Midbrain (tissue), 1 donor: ENCODE results near the gene MAPK8IP1.

Source experiments
- DNase-seq: peaks from one replicate; lab custom pipeline; 2025; lab: John Stamatoyannopoulos, UW

Gene MAPK8IP1

DNA sequence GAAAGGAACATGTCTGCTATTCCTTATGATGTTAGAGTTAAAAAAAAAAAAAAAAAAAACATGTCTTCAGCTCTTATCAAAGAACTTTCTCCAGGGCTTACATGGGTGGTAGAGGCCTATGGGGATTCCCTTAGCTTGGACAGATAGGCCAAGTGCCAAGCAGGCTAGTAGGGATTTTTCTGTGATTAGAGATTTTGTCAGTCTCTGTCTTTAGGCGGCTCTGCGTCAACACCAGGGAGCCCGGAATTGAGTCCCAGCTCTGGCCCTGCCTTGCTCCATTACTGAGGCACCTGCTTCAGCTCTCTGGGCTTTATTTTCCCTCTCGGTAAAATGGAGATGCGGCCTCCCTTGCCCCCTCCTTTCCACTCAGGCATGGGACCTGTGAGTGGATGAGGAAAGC lies 25.1 kb upstream of the MAPK8IP1 start:
- no peak for DNase-seq

DNA sequence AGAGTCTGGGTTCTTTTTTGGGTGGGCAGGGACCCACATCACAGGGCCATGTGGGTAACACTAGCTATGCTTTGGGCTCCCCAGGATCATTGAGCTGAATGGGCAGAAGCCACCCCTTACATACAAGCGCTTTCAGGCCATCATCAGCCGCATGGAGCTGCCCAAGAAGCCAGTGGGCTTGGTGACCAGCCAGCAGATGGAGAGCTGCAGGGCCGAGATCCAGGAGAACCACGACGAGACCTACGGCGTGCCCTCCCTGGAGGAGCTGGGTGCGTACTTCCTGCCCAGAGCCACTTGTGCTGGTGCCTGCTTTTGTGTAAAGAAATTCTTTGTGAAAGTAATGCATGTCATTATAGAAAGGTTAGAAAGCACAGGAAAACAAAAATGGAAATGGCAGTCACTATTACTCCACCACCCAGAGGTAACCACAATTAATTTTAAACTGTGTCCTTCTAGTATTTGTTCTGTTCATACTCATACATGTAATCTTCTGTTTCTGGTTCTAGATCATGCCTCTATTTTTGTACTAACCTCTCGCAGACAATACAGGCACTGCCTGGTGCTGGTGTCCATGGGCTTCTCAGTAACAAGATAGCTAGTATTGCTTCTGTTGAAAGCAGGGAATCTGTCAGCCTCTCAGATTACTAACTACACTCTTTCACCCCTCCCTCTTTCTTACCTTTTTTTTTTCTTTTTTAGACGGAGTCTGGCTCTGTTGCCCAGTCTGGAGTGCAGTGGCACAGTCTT lies 24.5 kb upstream of the MAPK8IP1 start:
- DNase-seq: no peak

DNA sequence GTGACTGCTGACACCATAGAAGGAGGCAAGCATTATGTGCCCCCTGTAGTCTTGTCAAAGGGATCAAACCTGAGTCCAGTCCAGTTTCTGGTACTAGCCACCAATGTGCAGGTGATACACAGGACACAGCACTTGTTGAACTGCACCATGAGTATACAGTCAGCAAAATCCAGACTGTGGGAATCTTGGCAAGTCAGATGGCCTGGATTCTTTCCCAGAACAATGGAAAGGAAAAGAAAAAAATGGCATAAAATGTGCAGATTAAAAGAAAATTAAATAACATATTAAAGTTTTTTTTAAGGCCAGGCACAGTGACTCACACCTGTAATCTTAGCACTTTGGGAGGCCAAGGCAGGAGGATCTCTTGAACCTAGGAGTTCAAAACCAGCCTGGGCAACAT lies 21.4 kb upstream of the MAPK8IP1 start:
- no peak for DNase-seq

DNA sequence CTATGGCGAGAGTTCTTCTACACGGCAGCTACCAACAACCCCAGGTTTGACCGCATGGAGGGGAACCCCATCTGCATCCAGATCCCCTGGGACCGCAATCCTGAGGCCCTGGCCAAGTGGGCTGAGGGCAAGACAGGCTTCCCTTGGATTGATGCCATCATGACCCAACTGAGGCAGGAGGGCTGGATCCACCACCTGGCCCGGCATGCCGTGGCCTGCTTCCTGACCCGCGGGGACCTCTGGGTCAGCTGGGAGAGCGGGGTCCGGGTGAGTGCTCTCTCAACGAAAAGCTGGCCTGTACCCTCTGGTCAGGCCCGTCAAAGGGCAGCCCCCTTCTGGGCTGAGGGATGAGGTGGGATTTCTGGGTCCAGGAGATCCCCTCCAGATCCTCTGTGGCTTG lies 15.9 kb upstream of the MAPK8IP1 start:
- no peak for DNase-seq

DNA sequence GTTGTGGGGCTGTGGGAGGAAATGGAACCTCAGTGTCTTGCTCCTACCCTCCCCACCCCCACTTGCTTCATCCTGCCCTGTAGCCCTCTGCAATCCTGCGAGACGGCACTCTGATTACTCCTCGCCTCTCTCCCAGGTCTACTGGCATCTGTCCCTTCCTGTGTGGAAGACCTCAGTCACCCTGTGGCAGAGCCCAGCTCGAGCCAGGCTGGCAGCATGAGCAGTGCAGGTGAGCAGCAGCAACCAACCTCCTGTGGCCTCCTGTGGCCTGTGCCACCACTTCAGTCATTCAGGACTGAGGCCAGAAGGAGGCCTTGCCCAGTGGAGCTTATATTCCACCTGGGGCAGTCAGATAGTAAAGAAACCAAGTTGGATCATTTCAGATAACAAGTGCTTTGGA lies 14.7 kb upstream of the MAPK8IP1 start:
- no peak for DNase-seq

DNA sequence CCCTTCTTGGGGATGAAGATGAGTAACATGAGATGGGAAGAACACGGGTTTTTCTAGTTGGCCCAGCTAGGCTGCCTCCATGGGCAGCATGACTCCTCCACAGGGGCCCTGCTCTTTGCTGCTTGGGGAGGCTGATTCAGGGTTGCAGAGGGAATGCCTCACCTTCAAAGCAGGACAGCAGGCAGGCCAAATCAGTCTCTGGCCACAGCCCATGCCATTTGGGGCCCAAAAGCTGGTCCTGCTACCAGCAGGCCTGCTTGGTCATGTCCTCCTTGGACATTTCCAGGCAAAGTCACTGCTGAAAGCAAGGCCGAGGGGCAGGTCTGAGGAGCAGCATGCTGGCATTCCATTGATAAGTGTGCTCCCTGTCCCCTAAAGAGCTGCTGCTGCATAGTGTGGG lies 13.8 kb upstream of the MAPK8IP1 start:
- no peak for DNase-seq

DNA sequence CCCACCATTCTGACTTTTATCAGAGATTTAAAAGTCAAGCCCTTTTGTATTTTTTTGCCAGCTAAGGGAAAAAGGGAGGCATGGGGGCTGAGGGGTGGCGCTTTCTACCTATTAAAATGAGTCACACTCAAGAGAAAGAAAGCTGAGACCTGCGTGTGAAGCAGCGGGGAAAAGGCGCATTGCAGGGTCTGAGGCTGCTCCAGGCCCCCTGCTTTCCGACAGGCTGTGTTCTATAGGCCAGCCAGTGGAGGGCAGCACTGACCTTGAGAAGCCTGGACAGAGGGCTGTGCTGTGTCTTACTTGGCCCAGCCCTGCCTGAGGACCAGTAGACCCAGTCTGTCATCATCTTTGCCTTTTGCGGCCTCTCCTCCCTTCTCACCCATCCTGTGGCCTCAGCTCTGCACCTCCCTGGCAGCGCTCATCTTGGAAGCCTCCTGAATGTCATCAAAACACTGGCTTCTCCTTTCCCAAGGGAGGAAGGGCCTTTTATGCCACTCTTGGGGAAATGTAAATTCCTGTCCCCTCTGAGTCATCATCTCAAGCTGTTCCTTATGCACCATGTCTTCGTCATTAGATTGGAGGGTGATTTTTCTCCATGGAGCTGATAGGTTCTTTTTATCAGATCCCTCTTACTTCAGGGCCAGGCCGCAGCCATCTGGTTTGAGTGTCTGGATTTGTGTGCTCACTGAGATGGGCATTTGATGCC lies 12.6 kb upstream of the MAPK8IP1 start:
- DNase-seq: peak; percentile 76

DNA sequence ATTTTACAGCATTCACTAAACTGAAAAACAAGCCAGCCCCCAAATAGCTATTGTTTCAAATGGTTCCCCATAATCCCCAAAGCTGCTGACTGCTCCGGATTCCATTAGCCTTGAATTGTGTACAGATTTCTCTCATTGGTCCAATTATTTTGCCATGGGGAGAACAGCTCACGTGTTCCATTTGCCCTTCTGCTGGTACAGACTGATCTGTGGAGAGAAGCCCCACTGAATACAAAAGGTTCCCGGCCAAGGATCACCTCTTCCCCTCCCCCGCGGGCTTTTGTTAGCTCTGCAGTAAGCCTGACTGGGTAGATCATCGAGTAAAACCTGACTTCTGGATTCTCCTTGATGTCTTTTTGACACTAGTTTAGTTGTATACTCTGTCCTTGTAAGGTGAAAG lies 9.1 kb upstream of the MAPK8IP1 start:
- peak; percentile 21 for DNase-seq

DNA sequence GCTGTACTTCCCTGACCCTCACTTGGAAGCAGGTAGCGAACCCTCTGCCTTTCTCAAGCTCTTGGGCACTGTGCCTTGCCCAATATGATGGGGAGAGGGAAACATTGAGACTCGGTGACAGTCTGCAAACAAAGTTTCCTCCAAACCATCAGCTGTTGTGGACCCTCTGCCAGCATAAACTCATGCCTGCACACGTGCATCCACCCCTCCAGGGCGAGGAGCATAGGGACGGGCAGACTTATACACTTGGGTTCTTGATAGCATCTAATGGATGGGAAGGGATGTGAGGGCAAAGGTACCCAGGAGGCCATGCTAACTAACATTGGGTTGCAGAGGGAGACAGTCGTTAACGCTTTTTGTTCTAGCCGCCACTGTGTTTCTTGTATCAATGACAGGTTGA lies 8.2 kb upstream of the MAPK8IP1 start:
- no peak for DNase-seq

DNA sequence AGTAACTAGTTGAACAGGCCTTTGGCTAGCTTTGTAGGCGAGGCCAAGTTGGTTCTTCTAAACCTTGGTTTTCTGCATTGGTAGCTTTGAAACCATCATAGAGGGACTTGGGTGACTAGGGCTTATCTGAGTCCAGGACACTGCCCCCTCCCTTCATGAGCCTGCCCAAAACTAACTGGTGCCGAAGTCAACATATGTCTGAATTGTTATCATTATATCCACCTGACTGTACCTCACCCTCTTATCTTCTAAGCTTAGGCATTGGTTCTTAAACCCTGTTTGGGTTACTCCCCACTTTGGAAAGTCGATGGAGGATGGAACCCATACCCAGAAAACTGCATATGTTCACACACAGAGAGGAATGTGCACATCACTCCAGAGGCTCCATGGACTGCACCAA lies 7.6 kb upstream of the MAPK8IP1 start:
- DNase-seq: no peak

DNA sequence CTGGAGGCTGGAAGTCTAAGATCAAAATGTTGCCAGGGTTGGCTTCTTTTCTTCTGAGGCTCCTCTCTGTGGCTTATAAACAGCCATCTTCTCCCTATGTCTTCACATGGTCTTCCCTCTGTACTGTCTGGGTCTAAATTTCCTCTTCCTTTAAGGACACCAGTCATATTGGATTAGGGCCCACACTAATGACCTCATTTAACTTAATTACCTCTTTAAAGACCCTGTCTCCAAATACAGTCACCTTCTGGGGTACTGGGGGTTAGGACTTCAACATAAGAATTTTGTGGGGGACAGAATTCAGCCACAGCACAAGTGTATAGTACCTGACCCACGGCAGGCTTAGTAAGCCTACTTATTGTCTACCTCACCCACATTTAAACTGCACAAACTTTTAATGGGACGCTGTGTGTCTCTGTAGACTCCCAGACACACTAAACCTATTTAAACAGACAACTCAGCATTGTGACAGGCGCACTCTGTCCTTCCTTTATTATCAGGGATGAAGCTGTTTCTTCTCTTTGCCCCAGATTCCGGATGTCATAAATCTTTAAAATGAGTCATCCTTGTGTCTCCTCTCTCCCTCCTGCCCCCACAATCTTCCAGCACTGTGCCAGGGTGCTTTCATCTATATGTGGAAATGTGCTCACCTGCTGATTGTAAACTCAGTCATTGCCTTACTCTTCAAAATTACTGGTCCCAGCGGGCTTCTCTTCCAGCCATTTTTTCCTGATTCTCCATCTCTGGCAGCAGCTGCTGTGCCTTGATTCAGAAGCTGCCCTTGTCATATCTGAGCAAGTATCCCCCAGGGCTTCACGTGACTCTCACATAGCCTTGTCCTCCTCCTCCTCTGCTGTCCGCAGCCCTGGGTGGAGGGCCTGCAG lies 5.4 kb upstream of the MAPK8IP1 start:
- no peak for DNase-seq

DNA sequence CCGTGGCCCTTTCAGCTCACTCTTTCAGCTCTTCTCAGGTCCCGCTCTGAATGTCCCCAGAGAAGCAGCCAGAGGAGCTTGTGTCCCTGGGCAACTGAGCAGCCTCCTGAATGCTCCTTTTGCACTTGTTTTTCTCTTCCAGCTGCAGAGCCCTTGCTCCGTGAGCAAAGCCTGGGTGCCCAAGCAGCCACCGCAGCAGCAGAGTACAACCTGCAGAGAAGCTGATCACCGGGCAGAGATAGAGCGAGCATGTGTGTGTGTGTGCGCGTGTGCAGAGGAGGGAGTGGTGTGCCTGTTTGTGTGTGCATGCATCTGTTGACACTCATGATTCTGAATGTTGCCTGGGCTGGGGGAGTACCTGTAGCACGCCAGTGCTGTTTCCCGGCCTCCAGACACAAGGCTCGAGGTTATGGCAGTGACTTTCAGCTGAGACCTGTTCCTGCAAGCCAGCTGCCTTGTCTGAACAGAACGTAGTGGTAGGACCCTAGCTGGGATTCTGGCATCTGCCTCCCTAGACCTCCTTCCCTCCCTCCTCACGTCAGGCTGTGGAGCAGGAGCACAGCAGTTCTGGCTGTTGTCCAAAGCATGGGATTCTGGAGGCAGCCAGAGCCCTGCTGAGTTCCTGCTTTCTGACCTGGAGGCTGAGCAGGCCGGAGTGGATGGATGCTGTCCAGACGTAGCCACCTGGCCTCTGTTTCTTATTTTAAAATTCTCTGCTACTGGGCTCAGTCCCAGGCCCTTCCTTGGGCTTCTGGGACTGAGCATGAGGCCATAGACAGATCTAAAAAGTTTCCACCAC lies 4.5 kb upstream of the MAPK8IP1 start:
- no peak for DNase-seq

DNA sequence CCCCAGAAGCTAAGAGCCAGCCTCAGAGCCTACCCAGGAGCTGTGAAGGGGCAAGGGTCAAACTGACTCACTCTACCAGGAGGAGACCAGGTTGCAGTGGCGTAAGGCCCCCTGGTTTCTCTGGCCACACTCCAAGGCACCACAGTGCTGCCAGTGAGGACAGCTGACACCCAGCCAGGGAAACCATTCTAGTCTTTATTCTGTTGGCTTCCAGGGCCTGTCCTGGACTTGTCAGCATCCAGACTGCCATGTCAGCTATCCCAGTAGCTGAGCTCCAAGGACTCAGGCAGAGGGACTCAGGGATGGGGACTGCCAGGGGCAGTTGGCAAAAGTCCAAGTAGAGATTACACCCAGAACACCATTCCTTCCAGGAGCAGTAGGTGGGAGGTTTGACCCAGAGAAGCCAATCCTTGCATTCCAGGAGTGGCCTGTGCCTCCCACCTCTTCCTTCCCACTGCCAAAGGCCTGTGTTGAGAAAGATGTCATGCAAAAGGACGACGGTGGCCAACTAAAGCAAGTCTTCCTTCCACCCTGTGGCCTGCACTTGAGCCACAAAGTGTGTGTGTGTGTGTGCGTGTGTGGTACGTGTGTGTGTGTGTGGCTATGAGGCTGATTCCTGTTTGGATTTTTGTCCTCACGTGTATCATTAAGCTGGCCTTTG lies 3.6 kb upstream of the MAPK8IP1 start:
- no peak for DNase-seq

DNA sequence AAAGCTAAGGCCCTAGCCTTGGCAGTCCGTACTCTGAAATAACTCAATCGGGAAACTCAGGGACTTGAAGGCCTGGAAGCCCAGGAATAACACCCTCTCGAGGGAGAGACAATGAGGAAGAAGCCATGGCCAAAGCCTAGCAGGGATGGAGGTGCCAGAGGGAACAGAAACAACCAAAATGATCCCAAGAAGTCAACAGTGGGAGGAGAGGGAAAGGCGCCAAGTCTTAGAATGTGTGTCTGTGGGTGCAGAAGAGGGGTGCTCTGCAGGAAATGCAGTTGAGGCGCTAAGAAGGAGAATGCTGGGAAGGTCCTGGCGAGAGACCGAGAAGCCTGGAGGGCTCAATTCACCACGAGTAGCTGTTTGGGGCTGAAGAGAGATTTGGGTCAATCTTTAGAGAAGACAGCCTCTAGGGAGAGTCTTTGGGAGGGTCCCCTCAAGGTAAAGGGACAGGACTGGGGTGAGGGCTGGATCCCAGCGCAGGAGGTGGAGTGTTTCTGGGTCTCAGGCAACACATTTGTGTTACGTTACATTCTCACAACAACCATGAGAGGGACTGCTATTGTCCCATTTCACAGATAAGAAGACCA lies 760 bp upstream of the MAPK8IP1 start:
- no peak for DNase-seq

DNA sequence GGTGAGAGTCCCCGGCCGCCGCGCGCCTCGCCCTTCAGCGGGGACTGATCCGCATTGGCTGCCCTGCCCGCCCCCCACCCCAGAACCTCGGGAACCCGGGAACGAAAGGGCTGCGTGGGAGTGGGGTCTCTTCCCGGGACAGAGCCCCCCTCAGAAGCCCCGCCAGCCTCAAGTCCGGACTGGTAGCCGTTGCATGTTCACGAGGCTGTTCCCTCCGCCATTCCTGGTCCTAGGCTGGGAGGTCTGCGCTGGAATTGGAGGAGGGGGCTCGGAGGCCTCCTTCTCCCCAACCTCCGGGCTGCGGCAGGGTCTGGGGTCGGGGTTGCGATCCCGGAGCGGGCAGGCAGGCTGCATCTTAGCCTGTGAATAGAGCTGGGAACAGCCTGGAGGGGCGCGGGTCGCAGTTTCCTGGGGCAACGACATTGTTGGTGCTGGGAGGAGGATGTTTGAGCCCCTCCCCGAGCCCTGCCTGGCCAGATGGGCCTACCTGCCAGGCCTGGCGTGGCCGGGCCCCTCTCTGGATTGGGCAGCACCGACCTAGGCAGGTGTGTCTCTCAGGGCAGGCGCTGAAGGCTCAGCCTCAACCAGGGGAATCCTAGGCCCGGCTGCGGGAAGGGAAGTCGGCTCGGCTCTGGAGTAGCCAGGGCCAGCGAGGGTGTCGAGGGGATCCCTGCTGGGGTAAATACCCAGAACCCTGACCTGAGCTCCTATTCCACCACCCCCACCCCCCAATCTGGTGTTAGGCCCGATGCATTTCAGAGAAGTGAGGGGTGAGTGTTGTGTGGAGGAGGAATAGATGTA lies 670 bp downstream of the MAPK8IP1 start:
- no peak for DNase-seq

DNA sequence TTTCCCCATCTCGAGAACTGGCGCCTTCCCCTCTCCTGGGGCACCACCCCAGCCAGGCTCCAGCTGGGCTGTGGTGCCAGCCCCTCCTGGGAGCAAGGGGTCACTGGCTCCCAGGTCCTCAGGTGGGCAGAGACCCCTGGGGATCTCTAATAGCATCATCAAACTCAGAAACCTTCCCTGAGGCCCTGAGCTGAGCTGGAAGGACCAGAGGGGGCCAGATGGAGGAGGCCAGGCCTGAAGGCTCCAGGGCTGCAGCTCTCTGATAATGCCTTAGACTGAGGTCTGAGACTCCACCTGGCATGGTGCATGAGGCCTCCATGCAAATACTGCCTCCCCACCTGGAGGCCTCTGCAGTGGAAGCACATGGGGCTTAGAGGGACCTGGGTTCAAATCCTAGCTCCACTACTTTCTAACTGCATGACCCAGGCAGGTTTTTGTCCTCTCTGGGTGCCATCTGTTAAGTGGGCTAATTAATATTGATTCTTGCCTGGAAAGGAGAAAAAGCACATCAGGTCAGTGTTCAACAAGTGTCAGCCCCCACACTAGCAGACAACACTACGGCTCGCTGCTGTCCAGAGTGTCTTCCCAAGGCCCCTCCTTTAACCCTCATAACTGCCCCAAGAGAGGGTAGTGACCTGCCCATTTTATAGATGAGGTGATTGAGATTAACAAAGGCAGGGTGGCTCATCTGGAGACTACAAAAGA lies 1.5 kb downstream of the MAPK8IP1 start:
- DNase-seq: no peak

DNA sequence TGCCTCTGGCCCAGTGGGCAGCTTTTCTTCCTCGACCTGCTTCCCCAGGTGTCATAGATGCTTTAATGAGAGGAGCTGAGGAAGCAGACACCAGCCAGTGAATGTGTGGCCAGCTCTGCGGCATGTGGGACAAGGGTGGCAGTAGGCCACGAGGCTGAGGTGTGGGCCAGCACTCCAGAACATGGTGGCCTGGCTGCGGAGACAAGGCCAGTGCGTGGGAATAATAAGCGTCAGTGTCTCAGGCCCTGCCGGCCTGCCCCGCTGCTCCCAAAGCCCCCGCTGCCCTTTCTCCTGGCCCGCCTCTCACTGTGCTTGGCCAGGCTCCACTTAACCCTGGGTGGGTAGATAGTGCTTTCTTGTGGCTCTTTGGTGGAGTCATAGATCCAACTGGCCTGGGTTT lies 2.1 kb downstream of the MAPK8IP1 start:
- no peak for DNase-seq

DNA sequence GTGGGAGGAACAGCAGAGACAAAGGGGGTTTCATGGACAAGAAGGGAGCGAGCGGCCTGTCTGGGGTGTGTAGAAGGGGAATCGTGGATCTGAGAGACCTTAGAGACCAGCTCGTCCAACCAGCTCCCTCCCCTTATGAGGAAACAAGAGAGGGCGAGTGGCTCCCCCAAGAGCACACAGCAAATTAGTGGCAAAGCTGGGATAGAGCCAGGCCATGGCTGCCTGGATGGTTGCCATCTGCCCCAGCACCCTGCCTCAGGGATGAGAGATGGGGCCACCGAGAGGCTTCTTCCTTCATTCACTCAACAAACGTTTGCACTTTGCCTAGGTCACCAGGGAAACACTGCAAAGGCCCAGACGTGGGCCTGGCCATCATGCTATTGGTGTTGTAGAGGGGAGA lies 4.1 kb downstream of the MAPK8IP1 start:
- DNase-seq: no peak

DNA sequence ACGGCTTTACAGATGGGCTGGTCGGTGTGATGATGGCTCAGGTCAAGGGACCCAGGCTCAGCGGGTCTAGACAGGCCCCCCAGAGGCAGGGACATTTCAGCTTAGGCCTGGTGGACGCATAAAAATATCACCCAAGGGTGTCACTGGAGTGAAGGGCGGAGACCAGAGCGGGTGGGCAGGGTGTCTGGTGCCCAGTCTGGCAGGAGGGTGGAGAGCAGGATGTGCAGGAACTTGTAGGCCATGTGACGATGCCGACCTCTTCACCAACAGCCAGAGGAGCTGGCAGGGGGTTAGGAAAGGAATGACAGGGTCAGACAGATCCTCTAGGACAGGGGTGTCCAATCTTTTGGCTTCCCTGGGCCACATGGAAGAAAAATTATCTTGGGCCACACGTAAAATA lies 4.5 kb downstream of the MAPK8IP1 start:
- no peak for DNase-seq
